ENCODE results near the gene DNAJA4.

Gene DNAJA4

DNA sequence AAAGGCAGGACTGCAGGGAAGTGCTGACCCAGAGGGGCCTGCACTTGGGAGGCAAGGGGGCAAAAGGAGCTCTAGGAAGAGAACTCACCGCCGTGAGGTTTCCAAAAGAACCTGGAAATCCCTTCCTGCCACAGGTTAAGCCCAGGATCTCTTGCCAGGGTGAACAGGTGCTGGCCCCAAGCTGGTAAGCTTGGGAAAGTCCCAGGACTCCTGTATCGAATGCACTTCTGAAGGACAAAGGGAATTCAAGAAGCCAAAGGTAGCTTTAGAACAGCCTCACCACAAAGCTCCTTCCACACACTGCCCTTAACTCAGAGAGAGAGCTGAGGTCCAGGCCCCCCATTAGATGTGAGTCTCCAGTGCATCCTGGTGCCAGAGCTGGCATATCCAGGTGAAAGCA is 46.9 kb downstream of the DNAJA4 start:
- TF ChIP-seq POLR2A (IDR thresholded peaks at IDR 0.05; ENCODE audit: low read depth, low read length), result no peak
- TF ChIP-seq TAF1 (IDR thresholded peaks at IDR 0.05; ENCODE audit: borderline replicate concordance, low read depth, low read length), result no peak
- no peak for TF ChIP-seq POLR2AphosphoS5 (IDR thresholded peaks at IDR 0.05; ENCODE audit: low read depth, low read length)
- FAIRE-seq (no peak), DNase-seq (ENCODE audit: insufficient read length) (no peak)

DNA sequence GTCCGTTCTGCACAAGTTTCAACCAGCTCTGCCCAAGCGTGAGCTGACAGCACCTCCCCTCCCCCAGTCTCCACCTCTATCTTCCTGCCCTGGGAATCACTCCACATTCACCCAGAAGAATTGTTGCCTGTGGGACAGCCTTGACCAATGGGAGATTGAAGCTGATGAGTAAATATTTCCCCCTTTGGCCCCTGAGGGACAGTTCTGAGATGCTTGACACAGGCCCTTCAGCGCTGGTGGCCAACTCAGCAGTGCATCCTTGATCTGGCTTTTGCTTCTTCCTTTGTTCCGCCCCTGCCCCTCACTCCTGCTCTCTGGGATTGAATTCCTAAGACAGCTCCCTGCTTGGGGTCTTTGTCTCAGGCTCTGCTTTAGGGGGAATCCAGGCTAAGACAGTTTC is 48.2 kb downstream of the DNAJA4 start:
- no peak for DNase-seq (ENCODE audit: insufficient read length)
- TF ChIP-seq POLR2A (IDR thresholded peaks at IDR 0.05; ENCODE audit: low read depth, low read length) (no peak), POLR2AphosphoS5 (IDR thresholded peaks at IDR 0.05; ENCODE audit: low read depth, low read length) (no peak), TAF1 (IDR thresholded peaks at IDR 0.05; ENCODE audit: borderline replicate concordance, low read depth, low read length) (no peak)
- FAIRE-seq, result no peak

DNA sequence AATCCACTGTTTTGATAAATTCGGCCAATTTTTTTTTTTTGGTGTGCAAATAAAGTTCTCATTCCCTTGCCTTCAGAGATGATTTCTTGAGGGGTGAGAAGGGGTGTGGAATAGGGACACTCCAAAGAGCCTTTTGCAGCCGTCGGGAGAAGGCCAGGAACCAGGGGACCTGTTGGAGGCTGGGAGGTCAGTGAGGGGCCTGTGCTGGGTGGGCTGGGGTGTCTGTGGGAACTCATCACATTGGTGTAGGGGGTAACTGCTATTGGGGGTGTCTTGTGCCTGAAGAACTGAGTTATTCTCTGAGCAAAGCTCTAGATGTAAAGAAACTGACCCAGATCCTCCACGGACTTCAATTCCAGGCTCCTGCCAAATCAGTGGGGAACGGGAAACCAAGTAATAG is 48.6 kb downstream of the DNAJA4 start:
- DNase-seq (ENCODE audit: insufficient read length) (no peak), FAIRE-seq (no peak)
- TF ChIP-seq POLR2AphosphoS5 (IDR thresholded peaks at IDR 0.05; ENCODE audit: low read depth, low read length) (no peak), TAF1 (IDR thresholded peaks at IDR 0.05; ENCODE audit: borderline replicate concordance, low read depth, low read length) (no peak), POLR2A (IDR thresholded peaks at IDR 0.05; ENCODE audit: low read depth, low read length) (no peak)

DNA sequence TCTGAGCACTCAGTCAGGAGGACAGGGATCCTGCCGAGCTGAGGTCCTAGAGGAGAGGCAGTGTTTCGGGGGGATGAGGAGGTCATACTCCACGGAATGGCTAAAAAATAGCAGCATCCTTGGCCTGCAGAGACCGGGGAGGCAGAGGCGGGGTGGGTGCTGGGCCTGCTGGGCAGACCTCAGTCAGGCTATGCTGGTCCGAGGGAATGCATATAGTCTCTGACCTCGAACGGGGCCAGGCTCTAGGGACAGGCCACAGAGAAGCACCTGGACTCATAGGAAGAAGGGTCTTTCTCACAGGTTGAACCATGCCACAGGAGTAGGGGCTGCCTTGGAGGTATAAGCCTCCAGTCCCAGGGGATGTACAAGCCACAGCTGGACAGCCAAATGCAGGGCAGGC is 49.0 kb downstream of the DNAJA4 start:
- no peak for TF ChIP-seq POLR2A (IDR thresholded peaks at IDR 0.05; ENCODE audit: low read depth, low read length)
- no peak for TF ChIP-seq TAF1 (IDR thresholded peaks at IDR 0.05; ENCODE audit: borderline replicate concordance, low read depth, low read length)
- no peak for TF ChIP-seq POLR2AphosphoS5 (IDR thresholded peaks at IDR 0.05; ENCODE audit: low read depth, low read length)

DNA sequence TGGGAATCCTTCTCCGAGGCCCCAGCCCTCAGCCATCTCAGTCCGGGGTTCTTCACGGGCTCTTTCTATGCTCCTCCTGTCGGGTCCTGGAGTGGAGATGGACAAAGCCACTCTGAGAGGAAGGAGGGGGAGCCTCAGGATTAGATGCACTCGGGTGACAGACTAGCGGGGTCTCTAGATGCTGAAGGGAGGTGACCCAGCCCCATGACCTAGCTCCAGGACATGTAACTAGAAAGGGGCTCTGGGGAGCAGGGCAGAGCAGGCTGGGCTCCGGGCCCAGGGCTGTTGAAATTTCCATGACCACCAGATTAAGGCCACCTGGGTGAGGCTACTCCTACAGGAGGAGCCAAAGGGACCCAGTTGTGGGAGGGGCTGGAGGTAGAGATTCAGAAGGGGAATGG is 49.8 kb downstream of the DNAJA4 start:
- FAIRE-seq (no peak), DNase-seq (ENCODE audit: insufficient read length) (no peak)
- TF ChIP-seq POLR2AphosphoS5 (IDR thresholded peaks at IDR 0.05; ENCODE audit: low read depth, low read length), result no peak
- TF ChIP-seq TAF1 (IDR thresholded peaks at IDR 0.05; ENCODE audit: borderline replicate concordance, low read depth, low read length), result no peak
- no peak for TF ChIP-seq POLR2A (IDR thresholded peaks at IDR 0.05; ENCODE audit: low read depth, low read length)

More for the DNA sequence above, 49.0 kb downstream of the DNAJA4 start:
- DNase-seq (ENCODE audit: insufficient read length) (no peak), FAIRE-seq (no peak)

DNA sequence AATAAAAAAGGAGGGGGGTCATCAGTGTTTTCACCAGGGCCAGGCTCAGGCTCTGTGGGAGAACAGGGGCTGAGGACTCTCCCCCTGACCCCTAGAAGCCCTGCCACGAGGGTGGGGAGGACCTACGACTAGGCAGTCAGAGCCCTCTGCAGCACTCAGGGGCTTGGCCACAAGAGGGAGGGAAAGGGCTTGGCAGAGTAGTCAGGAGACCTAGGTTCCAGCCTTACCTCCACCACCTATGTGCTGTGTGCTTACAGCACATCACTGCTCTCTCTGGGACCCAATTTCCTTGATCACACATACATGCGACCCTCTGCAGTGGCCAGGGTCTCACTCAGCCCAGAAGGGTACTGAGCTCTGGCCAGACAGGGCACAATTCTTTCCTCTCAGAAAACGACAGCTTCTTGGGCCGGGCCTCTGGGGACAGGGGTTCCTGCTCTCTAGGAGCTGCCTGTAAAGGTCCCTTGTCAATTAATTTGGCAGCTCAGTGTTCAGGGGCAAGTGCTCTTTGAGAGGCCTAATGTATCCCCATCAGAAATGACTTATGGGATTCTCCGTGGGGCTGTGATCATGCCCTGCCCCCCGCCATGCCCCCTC is 51.4 kb downstream of the DNAJA4 start:
- FAIRE-seq (peak; percentile 9), DNase-seq (ENCODE audit: insufficient read length) (no peak)
- TF ChIP-seq TAF1 (IDR thresholded peaks at IDR 0.05; ENCODE audit: borderline replicate concordance, low read depth, low read length) (no peak), POLR2A (IDR thresholded peaks at IDR 0.05; ENCODE audit: low read depth, low read length) (no peak), POLR2AphosphoS5 (IDR thresholded peaks at IDR 0.05; ENCODE audit: low read depth, low read length) (no peak)

DNA sequence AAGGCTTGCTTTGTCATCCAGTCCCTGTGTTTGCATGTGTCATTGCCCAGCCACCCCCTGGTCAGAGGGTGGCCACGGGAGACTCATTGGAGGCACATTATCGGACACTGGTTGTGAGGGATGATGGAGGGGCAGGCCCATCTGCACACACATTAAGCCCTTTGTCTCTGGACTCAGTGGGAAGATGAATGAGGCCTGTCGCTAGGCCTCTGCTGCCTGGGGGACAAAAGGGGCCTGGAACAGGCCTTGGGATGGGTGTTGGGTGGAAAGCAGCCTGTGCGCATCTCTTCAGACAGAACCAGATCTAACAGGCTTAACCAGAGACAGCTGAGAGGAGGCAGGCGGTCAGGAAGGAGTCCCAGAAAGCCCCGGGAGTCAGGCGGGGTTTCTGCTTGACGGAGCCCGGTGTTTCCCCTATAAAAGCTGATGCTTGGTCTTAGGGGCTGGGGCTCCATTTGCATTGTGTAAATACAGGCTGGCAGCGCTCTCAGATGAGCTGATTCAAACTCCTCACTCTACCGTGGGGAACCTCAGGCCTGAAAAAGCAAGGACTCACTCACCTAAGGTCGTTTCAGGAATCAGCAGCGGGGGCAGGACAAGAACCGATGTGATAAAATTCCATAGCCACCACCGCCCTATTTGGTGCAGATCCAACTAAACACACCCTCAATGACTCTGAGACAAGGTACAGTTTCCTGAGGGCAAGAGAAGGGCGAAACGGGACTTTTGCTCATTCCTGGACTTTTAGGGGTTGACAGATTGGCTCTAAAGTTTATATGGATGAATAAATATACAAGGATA is 52.1 kb downstream of the DNAJA4 start:
- TF ChIP-seq POLR2A (IDR thresholded peaks at IDR 0.05; ENCODE audit: low read depth, low read length) (no peak), POLR2AphosphoS5 (IDR thresholded peaks at IDR 0.05; ENCODE audit: low read depth, low read length) (no peak)
- DNase-seq (ENCODE audit: insufficient read length), result no peak
- FAIRE-seq, result peak; percentile 30

DNA sequence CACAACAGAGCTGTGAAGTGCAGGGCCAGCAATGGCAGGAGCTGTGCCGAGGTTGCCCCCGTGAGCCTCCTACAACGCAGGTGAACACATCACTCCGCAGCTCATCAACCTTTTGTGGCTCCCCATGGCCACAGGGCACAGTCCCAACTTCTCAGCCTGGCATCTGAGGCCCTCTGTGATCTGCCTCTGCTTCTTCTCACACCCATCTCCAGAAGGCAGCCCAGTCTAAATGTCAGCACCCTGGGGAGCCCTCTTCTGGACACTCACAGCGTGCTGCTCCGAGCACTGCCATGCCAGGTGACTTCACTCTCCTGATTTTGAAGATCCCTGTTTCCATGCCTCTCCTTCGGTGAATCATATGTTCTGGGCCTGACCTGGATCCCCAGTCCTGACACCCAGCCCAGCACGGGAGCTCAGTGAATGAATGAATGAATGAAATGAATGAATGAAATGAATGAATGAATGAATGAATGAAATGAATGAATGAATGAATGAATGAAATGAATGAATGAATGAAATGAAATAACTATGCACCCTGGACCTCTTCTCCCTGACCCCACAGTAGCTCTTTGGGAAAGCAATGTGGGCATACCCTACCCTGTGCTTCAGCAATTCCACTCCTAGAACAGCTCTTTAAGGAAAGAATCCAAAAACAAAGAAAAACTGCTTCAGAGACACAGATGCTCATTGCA is 52.9 kb downstream of the DNAJA4 start:
- no peak for TF ChIP-seq POLR2A (IDR thresholded peaks at IDR 0.05; ENCODE audit: low read depth, low read length)
- TF ChIP-seq POLR2AphosphoS5 (IDR thresholded peaks at IDR 0.05; ENCODE audit: low read depth, low read length), result no peak
- TF ChIP-seq TAF1 (IDR thresholded peaks at IDR 0.05; ENCODE audit: borderline replicate concordance, low read depth, low read length), result no peak
- no peak for FAIRE-seq
- DNase-seq (ENCODE audit: insufficient read length), result no peak

DNA sequence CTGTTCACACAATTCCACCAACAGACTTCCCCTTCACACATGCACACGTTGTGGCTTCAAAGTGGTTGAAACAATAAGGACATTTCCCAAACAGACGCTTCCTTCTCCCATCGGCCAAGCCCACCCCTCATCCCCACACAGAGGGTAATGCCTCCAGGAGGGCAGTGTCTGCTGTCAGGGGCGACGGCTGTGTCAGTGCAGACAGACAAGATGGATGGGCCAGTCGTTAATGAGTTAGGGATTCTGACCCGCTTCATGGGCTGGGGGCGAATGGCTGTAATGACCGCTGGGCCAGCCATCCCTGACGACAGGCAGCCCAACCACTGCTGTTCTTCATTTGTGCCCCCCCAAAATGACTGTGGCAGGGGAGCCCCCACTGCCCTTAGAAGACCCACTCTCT is 55.2 kb downstream of the DNAJA4 start:
- FAIRE-seq, result no peak
- DNase-seq (ENCODE audit: insufficient read length), result no peak
- no peak for TF ChIP-seq POLR2AphosphoS5 (IDR thresholded peaks at IDR 0.05; ENCODE audit: low read depth, low read length)
- TF ChIP-seq POLR2A (IDR thresholded peaks at IDR 0.05; ENCODE audit: low read depth, low read length), result no peak
- TF ChIP-seq TAF1 (IDR thresholded peaks at IDR 0.05; ENCODE audit: borderline replicate concordance, low read depth, low read length), result no peak

DNA sequence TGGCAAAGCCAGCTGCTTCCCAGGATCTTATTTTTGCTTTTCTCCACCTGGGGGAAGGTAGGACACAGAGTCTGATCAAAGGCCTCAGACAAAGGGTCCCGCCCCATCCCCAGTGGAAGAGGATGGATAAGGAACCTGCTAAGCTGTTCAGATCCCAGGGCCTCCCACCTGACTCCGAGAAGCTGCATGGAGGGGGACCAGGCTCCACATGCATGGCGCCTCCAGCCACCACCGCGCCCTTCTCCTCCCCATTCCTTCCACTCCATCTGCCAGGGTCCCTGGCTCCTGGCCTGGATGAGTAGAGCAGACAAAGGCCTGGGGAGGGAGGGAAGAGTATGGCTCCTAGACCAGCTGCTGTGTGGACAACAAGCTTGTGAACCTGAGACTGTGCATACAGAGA is 55.8 kb downstream of the DNAJA4 start:
- no peak for DNase-seq (ENCODE audit: insufficient read length)
- no peak for FAIRE-seq
- TF ChIP-seq POLR2AphosphoS5 (IDR thresholded peaks at IDR 0.05; ENCODE audit: low read depth, low read length) (no peak), POLR2A (IDR thresholded peaks at IDR 0.05; ENCODE audit: low read depth, low read length) (no peak), TAF1 (IDR thresholded peaks at IDR 0.05; ENCODE audit: borderline replicate concordance, low read depth, low read length) (no peak)

DNA sequence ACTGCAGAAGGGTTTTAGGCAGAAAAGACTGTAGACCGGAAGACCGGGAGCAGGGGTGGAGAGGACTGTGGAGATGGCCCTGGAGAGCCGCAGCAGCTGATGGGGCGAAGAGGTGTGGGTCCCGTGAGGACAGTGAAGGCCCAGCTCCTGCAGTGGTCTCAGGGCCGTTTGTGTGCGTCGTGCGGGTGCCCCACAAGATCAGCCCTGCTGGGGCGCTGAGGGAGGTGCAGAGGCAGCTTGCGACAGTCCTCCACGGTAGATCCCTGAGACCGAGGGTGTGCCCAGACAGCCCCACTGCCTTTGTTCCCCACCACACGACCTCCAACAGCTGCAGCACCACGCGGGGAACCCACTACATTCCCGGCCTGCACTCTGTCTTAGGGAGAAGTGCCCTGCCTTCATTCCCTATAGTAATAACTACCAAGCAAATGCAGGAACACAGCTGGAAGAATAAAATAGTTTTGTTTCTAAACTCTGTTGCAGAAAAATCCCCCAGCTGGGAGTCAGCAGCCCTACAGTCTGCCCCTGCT is 56.7 kb downstream of the DNAJA4 start:
- TF ChIP-seq POLR2AphosphoS5 (IDR thresholded peaks at IDR 0.05; ENCODE audit: low read depth, low read length), result no peak
- no peak for TF ChIP-seq TAF1 (IDR thresholded peaks at IDR 0.05; ENCODE audit: borderline replicate concordance, low read depth, low read length)
- TF ChIP-seq POLR2A (IDR thresholded peaks at IDR 0.05; ENCODE audit: low read depth, low read length), result no peak
- FAIRE-seq (no peak), DNase-seq (ENCODE audit: insufficient read length) (no peak)
